Stimulated activated CD4-positive, alpha-beta T cell treated with anti-CD3 and anti-CD28 coated beads, Interleukin-1b, Interleukin-23, amount 100 ng/mL, for 4 hours (primary cell): ENCODE results near the gene HSF2.

Experiments
- DNase-seq, 2 donors: peaks; one replicate each; pipeline ENCODE4 v3.0.0-alpha.2; 2020; ENCODE audit warnings: low read depth in 2 of 2

HSF2 gene

GRCh38 chr6:122399055-122399347 lies 451 bp upstream of the HSF2 start:
- no peak for DNase-seq

- DNase-seq, result no peak
Observed at GRCh38 chr6:122400121-122400450, 634 bp downstream of the HSF2 start.

- DNase-seq, result no peak
Observed at GRCh38 chr6:122400462-122401089, 1.1 kb downstream of the HSF2 start.

- no peak for DNase-seq
Observed at GRCh38 chr6:122401104-122401503, 1.7 kb downstream of the HSF2 start.

- DNase-seq, result no peak
Observed at GRCh38 chr6:122404444-122404843, 5.0 kb downstream of the HSF2 start.

GRCh38 chr6:122405417-122405816 lies 6.0 kb downstream of the HSF2 start:
- DNase-seq, result no peak

GRCh38 chr6:122406187-122406586 lies 6.7 kb downstream of the HSF2 start:
- DNase-seq, result no peak

- no peak for DNase-seq
Observed at GRCh38 chr6:122407712-122408111, 8.3 kb downstream of the HSF2 start.

DNA sequence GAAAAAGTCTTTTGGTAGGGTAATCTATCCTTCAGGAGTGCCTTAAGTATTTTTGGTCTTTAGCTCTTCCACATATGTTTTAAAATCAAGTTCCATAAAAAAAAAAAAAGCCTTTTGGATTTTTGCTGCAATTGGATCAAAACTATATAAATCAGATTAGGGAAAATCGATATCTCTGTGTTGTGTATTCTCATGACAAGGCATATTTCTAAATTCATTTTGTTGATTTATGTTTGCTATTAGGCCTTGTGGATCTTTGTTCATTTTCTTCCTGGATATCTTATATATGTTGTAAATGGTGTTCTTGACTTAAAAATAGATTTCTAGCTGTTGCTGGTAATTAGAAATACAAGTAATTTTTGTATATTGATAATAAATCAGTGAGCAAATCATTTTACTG lies 8.8 kb downstream of the HSF2 start:
- DNase-seq, result no peak

DNA sequence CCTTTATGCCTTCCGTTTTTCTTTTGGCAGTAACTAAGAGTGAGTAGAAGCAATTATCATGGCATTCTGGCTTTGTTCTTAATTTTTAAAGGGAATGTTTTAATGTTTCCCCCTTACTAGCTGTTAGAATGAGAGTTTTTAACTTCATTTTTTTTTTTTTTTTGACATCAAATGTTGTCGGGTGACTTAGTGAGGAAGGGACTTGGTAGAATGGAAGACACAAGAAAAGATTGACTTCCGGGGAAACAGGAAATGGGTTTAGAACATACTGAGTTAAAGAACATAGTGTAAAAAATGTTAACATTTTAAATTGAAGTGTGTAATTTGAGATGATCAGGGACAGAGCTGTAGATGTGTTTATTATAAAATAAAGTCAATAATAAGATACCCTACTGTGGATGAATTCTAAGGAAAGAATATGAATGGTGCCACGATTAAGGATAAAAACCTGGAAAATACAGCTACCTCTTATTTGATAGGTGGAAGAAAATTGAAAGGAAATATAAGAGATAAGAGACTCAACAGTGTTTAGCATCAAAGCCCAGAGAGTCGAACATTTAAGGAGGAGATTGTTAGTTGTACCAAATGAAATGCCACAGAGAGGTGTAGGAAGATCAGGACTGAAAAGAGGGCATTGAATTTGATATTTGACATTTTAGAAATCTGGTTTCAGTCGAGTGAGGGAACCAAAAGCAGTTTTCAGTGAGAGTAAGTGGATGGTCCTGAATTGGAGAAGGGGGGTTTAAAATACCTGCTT lies 9.4 kb downstream of the HSF2 start:
- DNase-seq, result no peak

GRCh38 chr6:122412001-122412400 lies 12.5 kb downstream of the HSF2 start:
- no peak for DNase-seq

DNA sequence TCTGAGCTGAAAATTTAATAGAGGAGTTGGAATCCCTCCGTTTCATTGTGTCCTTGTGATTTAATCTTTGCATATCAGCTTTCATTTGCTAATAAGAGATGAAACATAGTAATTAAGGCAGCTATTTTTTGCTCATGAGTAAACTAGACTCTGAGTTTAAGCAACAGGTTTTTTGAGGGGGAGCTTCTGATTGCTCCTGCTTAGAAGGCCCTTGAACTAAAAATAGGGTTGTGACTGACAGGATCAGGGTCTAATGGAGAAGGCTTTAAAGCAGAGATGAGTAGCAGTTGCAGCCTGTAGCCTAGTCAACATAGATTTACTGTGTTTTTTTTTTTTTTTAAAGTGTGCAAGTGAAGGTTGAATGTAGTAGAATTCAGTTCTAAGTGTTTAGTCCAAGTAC lies 17.4 kb downstream of the HSF2 start:
- DNase-seq, result no peak

DNA sequence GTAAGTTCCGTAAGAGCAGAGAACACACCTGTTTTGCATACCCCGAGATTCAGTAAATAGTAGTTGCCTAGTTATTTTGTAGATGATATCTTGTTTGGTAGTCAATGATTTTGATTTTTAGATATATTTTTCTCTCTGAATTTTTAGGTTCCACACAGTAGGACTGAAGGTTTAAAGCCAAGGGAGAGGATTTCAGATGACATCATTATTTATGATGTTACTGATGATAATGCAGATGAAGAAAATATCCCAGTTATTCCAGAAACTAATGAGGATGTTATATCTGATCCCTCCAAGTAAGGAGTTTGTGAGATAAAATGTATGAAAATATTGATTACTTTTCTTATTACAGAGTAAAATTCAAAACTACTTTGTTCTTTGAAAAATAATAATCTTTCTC lies 22.6 kb downstream of the HSF2 start:
- no peak for DNase-seq

- no peak for DNase-seq
Observed at GRCh38 chr6:122422614-122423267, 23.3 kb downstream of the HSF2 start.

DNA sequence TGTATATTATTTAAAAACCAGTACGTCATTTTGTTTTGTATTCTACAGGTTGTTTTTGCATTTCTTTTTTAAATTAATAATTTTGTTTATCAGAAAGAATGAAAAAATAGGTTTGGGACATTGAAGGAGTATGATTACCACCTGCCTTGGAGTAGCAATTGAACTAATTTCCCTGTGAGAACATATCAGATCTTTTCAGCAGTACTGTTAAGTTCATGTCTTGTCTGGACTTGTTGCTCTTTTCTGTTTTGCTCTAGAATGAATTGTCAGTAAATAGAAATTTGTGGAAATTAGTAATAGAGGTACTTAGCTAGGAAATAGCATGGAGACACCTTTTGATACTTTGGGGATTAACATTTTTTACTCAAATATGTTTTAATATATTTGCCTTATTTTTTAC lies 24.3 kb downstream of the HSF2 start:
- DNase-seq, result no peak

- DNase-seq, result no peak
Observed at GRCh38 chr6:122426597-122426996, 27.1 kb downstream of the HSF2 start.

DNA sequence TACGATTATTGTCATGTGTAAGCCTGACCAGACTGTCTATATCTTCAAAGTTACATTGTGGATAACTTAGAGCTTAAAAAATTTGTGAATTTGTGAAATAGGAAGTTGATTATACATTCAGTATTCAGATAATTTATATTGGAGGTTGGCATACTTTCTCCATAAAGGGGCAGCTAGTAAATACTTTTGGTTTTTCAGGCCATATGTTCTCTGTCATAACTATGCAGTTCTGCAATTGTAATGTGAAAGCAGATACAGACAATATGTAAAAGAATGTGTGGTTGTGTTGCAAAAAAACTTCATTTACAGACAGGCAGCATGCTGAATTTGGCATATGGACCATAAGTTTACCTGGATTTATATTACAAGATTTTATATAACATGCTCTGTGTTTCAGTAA lies 29.3 kb downstream of the HSF2 start:
- no peak for DNase-seq

GRCh38 chr6:122429323-122429722 lies 29.9 kb downstream of the HSF2 start:
- no peak for DNase-seq

- DNase-seq, result no peak
Observed at GRCh38 chr6:122431780-122432179, 32.3 kb downstream of the HSF2 start.

DNA sequence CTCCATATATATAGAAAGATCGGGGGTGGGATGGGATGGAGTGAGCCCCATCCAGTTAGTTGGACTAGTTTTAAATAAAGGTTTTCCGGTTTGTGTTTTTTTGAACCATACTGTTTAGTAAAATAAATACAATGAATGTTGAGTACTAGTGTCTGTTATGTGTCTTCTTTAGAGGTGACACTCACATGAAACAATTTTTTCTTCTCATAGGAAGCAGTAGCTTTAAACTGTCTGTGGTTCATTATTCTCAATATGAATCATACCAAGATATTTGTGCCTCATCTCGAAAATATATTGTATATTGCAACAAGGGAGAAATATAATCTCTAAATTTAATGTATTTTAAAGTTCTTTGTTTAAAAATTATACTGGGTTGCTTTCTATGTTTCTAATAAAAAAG lies 33.4 kb downstream of the HSF2 start:
- no peak for DNase-seq

- no peak for DNase-seq
Observed at GRCh38 chr6:122438975-122439374, 39.5 kb downstream of the HSF2 start.

GRCh38 chr6:122445274-122445673 lies 45.8 kb downstream of the HSF2 start:
- no peak for DNase-seq

- no peak for DNase-seq
Observed at GRCh38 chr6:122449069-122449468, 49.6 kb downstream of the HSF2 start.

DNA sequence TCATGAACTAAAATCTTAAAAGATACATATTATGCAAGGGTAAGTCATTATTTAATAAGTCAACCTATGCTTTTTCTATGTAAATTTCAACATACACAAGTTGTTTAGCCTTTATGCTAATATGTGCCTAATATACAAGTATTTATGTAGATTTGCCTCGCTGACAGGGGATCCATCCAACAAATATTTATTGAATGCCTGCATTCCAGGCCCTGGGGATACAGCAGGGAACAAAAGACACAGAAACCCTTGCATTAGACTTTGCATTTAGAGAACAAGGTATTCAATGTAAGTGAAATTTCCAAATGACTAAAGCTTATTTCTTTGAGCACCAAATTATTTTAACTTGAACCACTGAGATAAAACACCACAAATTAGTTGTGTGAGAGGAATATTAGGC lies 53.1 kb downstream of the HSF2 start:
- no peak for DNase-seq
